ELF-1 (cell line): ENCODE measurements around the gene GUCA1A.
"Not testable (repeated sequence)": the region's sequence is repeated elsewhere in the genome, so short reads cannot be mapped to it uniquely, and the experiment has no call there.

ENCODE experiments used
- DNase-seq: peaks from one replicate; pipeline ENCODE4 v3.0.0-alpha.2; 2016; ENCODE audit warnings: low read depth, low spot score

The GUCA1A gene

GRCh38 chr6:42147138-42147562 lies 26.0 kb upstream of the GUCA1A start:
- DNase-seq: no peak

DNA sequence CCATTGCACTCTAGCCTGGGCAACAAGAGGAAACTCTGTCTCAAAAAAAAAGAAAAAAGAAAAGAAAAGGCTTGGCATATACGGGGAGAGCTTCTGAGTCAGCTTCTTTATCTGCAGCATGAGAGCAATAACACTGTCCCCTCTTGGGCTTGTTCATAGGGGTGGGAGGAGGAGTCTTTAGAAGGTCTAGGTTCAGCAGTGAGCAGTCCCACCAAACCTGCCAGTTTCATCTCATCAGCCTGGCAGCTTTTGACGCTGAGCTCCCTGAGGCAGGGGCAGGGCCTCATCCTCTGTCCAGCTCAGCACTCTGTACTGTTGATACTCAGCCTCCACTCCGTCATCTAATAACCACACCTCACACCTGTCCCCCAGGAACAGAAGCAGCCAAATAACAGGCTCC lies 25.1 kb upstream of the GUCA1A start:
- no peak for DNase-seq

DNA sequence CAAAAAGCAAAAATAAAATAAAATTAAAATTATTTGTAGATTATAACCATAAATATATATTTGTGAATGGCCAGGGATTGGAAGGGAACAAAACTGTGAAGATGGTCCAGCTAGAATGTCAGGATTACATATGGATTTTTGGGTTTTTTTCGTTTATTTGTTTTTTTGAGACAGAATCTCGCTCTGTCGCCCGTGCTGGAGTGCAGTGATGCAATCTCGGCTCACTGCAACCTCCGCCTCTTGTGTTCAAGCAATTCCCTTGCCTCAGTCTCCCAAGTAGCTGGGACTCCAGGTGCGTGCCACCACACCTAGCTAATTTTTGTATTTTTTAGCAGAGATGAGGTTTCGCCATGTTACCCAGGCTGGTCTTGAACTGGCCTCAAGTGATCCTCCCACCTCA lies 22.9 kb upstream of the GUCA1A start:
- no peak for DNase-seq

GRCh38 chr6:42152024-42152423 lies 21.1 kb upstream of the GUCA1A start:
- no peak for DNase-seq

DNA sequence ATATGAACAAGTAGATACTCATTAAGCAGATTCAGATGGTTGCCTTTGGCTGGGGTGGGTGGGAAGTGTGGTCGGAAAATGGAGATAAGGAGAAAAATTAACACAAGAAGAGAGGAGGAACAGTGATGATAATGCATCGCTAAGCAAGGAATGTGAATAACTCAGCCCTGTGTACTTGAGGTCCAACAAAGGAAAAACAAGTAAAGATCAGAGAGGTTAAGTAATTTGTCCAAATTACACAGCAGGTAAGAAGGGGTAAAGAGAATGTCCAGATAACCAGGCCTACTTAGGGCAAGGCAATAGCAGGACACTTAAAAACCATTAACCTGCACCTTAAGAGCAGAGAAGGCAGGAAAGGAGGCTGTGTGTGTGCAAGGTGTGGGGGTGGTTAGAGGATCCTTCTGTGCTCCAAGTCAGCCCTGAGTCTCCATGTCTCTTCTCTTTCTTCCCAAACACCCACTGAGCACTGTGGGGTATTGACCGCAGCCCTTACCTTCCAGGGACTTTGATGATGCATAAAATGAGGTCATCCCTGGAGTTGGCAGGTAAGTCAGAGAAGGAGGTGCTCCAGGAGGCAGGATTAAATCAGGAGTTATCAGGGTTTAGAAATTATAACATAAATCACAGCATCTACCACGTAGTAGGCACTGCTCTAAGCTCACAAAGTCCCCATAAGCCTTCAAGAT lies 20.5 kb upstream of the GUCA1A start:
- DNase-seq: not testable (repeated sequence)

DNA sequence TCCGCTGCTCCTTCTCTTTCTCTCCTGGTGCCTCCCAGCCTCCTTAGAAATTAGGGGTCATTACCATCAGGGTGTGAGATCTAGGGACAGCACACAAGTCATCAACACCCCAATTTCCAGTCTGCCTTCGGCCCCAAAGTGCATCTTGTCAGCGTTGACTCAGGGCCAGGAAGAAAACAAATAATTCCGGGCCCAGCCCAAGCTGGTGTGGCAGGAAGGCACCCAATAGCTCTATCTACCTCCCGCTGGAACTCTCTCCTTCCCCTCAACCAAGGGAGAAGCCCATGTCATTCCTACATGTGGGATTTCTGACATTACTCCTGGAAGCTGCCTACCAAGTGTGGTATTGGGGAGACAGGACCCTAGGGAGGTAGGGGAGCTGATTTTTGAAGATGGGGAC lies 19.2 kb upstream of the GUCA1A start:
- DNase-seq: no peak

DNA sequence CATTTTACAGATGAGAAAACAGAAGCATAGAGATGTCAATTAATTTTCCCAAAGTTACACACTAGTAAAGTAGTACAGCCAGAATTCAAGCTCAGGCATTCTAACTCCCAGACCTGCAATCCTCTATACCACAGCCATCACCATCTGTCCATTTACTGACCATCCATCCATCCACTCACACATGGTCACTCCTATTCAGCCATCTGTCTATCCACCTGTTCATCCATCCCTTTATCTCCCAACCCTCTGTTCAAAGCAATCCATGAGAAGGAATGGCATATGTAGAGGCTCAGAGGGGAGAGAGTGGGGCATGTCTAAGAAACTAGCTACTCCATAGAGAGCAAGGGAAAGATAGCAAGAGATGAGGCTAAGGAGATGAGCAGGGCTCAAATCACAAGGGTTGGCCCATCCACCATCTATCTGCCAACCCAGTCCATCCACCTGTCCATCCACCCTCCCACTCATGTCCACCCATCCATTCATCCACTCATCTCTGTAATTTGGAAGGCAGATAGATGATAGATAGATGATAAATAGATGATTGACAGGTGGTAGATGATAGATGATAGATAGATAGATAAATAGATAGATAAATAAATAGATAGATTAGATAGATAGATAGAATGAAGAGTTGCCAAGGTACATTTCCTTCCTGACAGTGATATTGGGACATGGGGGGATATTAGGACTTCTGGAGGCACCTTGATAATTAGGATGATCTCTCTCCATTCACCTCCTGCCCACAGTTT lies 18.5 kb upstream of the GUCA1A start:
- DNase-seq: no peak

DNA sequence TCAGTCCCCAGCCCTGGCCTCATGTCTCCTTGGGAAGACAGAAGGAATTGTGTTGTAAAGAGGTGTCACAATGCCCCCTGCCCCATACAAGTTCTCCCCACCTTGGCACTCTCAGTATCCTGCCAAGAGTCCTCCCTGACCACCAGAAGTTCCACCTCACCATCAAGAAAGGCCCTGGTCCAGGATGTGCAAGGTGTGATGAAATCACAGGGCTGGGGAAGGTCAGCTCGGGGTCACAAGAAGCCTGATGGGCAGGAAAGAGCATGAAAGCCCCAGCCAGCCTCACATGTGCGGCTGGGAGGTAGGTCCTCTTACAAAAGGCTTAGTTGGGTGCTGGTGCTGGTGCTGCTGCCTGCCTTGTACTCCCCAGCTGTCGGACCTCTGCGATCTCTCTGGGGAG lies 17.9 kb upstream of the GUCA1A start:
- no peak for DNase-seq

DNA sequence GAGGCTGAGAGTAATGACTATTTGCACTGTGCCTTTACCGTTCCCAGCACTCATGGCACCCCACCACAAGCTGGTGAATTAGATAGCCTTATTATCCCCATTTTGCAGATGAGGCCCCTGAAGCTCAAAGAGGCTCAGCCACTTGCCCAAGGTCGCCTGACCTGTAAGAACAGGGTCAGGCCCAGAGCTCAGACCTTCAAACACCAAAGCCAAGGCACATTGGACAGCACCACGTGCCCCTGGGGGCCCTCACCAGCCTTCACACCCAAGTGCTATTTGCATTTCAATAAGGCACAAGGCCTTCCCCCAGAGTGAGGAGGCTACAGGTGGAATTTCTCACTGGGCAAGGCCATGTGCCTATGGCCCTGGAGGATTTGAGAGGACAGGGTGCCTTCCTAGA lies 16.5 kb upstream of the GUCA1A start:
- peak; percentile 67 for DNase-seq

DNA sequence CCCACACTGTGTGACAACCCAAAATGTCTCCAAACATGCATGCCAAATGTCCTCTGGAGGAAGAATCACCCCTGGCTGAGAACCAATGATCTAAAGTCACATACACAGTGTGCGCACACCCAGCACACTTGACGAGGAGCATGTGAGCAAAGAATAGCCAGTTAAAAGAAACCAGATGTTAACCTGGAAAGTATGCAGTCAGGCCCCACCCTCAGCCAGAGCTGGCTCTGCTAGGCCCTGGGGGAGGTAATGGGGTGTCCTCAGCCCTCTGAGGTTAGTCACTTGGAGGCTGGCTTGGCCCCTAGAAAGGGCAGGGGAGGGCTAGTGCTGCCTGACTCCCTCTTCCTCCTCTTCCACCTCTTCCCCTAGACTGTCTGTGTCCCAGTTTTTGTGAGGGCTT lies 15.2 kb upstream of the GUCA1A start:
- no peak for DNase-seq

- no peak for DNase-seq
Measured at GRCh38 chr6:42158631-42159030, 14.5 kb upstream of the GUCA1A start.

DNA sequence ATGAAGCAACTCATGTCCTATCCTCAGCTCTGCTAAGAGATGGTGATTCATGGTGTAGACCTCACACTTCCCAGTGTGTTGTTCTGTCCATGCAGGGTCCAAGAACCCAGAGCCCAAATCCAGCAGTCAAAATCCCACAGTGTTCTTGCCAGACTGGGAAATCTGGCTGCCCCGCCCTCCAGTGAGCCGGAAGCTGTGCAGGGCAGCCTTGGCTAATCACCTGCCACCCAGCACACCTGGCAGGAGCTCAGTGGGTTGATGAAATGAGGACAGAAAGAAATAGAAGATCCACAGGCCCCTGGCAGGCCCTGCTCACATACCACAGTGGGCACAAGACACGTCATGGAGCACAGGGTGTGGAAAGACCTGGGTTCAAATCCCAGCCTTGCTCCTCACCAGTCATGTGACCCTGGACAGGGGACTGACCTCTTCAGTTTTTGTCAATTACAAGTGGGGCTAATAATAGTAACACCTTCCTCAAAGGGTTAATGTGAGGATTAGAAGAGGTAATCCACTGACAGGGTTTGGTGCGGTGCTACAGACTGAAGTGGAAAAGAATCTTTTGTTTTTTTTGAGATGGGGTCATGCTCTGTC lies 13.6 kb upstream of the GUCA1A start:
- DNase-seq: no peak

DNA sequence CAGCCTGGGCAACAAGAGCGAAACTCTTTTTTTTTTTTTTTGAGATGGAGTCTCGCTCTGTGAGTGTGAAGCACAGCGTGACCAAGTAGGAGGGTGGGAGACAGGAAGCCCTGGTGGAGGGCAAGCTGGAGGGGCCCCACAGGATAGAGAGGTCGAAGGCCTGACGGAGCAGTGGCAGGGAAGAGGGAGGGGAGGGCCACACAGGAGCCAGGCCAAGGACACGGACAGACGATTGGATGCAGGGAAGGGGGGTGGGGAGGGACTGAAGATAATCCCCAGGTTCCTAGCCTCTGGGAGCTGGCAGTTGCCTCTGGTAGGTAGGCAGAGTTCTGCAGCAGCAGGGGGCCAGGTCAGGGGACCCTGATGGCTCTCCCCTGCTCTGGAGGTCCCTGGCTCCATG lies 10.8 kb upstream of the GUCA1A start:
- DNase-seq: no peak

DNA sequence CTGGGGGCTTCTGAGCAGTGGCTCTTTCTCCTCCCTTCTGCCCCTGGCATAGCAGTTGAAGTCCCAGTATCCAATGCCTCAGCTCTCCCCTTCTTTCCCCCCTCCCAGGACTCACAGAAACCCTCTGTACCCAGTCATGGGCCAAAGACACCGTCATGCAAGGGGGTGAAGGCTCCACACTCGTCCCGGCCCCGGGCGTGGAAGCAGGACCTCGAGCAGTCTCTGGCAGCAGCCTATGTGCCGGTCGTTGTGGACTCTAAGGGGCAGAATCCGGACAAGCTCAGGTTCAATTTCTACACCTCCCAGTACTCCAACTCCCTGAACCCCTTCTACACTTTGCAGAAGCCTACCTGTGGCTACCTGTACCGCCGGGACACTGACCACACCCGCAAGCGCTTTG lies 10.4 kb upstream of the GUCA1A start:
- no peak for DNase-seq

GRCh38 chr6:42163981-42164380 lies 9.2 kb upstream of the GUCA1A start:
- peak; percentile 22 for DNase-seq

DNA sequence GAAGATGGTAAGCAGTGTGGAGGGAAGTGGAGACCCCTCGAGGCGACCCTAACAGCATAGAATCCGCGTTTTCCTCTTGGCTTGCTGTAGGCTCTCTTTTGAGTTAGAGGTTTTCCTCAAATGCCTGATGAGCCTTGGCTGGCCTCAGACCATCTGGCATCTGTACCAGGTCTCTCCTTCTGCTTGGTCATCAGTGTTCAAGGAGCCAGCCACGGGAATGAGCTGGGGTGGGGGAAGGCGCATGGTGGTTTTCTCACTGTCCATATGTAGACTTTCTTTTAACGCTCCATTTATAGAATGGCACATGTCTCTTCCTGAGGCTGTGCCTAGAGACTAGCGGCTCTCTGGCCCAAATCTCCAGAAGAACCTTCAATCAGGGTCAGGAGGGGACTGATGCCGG lies 8.1 kb upstream of the GUCA1A start:
- DNase-seq: no peak

GRCh38 chr6:42166444-42167141 lies 6.6 kb upstream of the GUCA1A start:
- DNase-seq: peak; percentile 96

GRCh38 chr6:42168650-42169049 lies 4.5 kb upstream of the GUCA1A start:
- no peak for DNase-seq

- not testable (repeated sequence) for DNase-seq
Measured at GRCh38 chr6:42169780-42170179, 3.4 kb upstream of the GUCA1A start.

DNA sequence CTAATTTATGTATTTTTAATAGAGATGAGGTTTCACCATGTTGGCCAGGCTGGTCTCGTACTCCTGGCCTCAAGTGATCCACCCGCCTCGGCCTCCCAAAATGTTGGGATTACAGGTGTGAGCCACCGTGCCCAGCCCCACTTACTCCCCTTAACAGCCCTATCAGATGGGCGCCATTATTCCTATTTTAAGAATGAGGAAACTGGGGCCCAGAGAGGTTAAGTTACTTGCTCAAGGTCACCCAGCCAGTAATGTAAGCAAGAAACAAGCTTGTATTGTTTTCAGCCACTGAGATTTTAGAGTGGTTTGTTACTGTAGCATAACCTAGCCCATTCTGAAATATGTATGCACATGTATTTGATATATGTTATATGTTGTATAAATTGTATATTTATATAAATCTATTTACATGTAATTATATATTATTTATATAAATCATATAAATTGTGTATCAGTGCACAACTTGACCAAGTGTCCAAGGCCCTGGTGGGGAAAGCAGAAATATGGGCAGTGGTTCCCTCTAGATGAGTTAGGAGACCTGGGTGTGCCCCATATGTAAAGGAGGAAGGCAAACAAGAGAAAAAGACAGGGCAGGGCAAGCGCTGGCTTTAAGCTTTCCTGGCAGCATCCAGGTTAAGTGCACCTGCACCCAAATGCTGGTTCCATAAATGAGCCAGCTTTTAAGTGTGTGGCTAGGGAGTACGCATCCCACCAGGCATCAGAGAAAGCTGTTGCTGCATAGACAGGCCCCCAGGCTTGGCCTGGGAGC lies 1.2 kb upstream of the GUCA1A start:
- no peak for DNase-seq

- DNase-seq: no peak
Measured at GRCh38 chr6:42175860-42176259, 2.7 kb downstream of the GUCA1A start.

DNA sequence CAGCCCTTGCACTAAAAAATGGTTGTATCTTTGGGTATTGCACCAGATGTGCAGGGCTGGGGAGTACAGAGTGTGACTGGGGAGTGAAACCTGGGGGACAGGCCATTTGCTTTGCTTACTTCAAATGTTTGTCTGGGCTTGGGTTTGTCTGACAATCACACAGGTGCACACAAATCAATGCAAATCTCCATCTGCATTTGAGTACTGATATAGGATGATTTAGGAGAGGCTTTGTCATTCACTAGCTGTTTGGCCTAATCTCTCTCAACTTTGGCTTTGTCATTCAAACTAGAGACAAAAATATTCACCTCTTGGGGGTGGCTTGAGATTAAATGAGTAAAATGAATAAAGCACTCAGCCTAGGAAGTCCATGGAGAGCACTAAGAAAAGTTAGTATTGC lies 3.8 kb downstream of the GUCA1A start:
- DNase-seq: no peak
